Naive B cell (primary cell): ENCODE measurements around the gene KRTAP5-8. TPM values are rescaled to one million over a fixed set of nuclear protein-coding genes. Genes with fewer than 3 reads are reported as not detected.
A peak's percentile ranks its signal among the peaks of the same experiment; 100 is the strongest.
"Not testable (repeated sequence)": the region's sequence is repeated elsewhere in the genome, so short reads cannot be mapped to it uniquely, and the experiment has no call there.

Experiments used
- ATAC-seq, 2 donors: fragments of 150-1000 bp; cut with Tn5 transposase; 2 replicates each; pipeline ENCODE4 v1.10.0; 2021; ENCODE audit warnings: low read depth in 2 of 2, mild to moderate bottlenecking in 2 of 2, moderate library complexity in 2 of 2
- DNase-seq: peaks from one replicate; pipeline ENCODE4 v3.0.0; 2022
- H3K27ac Mint-ChIP-seq, 6 donors: one replicate each; pipeline ENCODE4 v1.8.0; 2020 to 2022; ENCODE audit warnings: mild to moderate bottlenecking in 6 of 6, mixed read lengths in 6 of 6, moderate library complexity in 5 of 6, inconsistent platforms in 2 of 6
- H3K27me3 Mint-ChIP-seq, 3 donors: one replicate each; pipeline ENCODE4 v1.8.0; 2021 to 2022; ENCODE audit warnings: mixed read lengths in 3 of 3, mild to moderate bottlenecking in 1 of 3
- H3K36me3 Mint-ChIP-seq, 2 donors: one replicate each; pipeline ENCODE4 v1.8.0; 2020 to 2022; ENCODE audit warnings: mixed read lengths in 2 of 2, inconsistent platforms in 1 of 2, mild to moderate bottlenecking in 1 of 2
- H3K4me1 Mint-ChIP-seq, 3 donors: one replicate each; pipeline ENCODE4 v1.8.0; 2020 to 2022; ENCODE audit warnings: mixed read lengths in 3 of 3, inconsistent platforms in 1 of 3, mild to moderate bottlenecking in 1 of 3, moderate library complexity in 1 of 3
- H3K4me3 Mint-ChIP-seq, 8 donors: one replicate each; pipeline ENCODE4 v1.8.0; 2020 to 2022; ENCODE audit warnings: mild to moderate bottlenecking in 8 of 8, mixed read lengths in 8 of 8, moderate library complexity in 8 of 8, inconsistent platforms in 2 of 8
- H3K9me3 Mint-ChIP-seq, 7 donors: one replicate each; pipeline ENCODE4 v1.8.0; 2020 to 2022; ENCODE audit warnings: mixed read lengths in 7 of 7, mild to moderate bottlenecking in 5 of 7, inconsistent platforms in 2 of 7, moderate library complexity in 1 of 7
- polyA plus RNA-seq, 6 donors: library from polyadenylated mRNA; unstranded; fragments of 300-500 nt; fragmentation: Illumina TruSeq; gene quantifications; one replicate each; pipeline ENCODE4 v1.2.3, GENCODE V29; 2021; ENCODE audit warnings: low read depth in 6 of 6

The KRTAP5-8 gene
- polyA plus RNA-seq, 6 donors from 2014 or later = not detected

- H3K4me1 Mint-ChIP-seq = no peaks in the 10 kb centered on the region
- ATAC-seq (no peak), DNase-seq (no peak)
- peaks cover 0 to 3% of the 10 kb centered on the region in 2 donors for H3K36me3 Mint-ChIP-seq
- no peak overlapping the region for H3K27ac Mint-ChIP-seq
- peaks cover 0 to 5% (median 0%) of the 10 kb centered on the region in 7 donors for H3K9me3 Mint-ChIP-seq
- H3K4me3 Mint-ChIP-seq = no peak overlapping the region
- H3K27me3 Mint-ChIP-seq = peaks cover 0 to 15% (median 4%) of the 10 kb centered on the region in 3 donors
Observed at GRCh38 chr11:71525938-71526495, 11.8 kb upstream of the KRTAP5-8 start.

DNA sequence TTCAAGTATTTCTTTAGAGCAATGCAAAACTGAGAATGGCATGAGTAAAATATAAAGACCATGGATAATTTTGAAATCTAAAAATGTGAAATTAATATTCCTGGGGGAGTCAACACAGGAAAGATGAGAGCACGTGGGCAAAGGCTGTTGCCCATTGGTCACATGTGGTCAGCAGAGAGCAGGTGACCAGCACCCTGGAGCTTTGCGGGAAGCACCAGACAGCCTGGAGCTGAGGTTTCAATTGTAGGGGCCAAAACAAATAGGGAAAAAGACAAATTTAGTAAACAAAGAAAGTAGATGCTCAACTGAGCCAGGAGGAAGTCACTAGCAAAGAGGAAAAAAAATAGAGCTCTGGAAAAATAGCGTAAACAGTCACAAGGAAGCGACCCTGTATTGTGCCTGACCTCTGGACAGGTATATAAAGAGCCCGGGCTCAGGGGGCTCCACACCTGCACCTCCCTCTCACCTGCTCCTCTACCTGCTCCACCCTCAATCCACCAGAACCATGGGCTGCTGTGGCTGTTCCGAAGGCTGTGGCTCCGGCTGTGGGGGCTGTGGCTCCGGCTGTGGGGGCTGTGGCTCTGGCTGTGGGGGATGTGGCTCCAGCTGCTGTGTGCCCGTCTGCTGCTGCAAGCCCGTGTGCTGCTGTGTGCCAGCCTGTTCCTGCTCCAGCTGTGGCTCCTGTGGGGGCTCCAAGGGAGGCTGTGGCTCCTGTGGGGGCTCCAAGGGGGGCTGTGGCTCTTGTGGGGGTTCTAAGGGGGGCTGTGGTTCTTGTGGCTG is 10.8 kb upstream of the KRTAP5-8 start, which contains the start of gene KRTAP5-7:
Gene KRTAP5-7, plus strand, starts transcription at position 472 of the 780 bp plus-strand sequence. Its CDS starts 34 bp downstream, at position 506.
- not testable (repeated sequence) for H3K27ac Mint-ChIP-seq, H3K36me3 Mint-ChIP-seq

DNA sequence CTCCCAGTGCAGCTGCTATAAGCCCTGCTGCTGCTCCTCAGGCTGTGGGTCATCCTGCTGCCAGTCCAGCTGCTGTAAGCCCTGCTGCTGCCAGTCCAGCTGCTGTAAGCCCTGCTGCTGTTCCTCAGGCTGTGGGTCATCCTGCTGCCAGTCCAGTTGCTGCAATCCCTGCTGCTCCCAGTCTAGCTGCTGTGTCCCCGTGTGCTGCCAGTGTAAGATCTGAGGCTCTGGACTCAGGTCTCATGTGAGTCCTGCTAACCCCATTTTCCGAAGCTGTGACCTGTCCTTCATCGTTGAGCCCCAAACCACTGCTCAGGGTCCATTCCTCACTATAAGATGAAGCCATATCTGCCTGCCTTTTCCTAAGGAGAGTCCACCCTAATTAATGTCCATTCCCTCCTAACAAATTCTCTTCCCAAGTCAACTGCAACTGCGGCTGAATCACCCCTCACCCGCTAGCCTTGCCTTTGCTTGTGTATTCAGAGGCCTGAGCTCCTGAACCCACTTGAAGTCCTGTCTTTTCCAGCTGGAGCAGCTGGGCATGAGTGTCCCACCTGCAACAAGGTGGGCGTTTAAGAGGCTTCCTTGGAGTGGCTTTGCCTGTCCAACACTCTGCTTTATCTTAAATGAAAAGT is 10.1 kb upstream of the KRTAP5-8 start:
- H3K27ac Mint-ChIP-seq = no peak overlapping the region
- no peaks in the 10 kb centered on the region for H3K4me1 Mint-ChIP-seq
- H3K4me3 Mint-ChIP-seq = no peak overlapping the region
- peaks cover 0 to 15% (median 4%) of the 10 kb centered on the region in 3 donors for H3K27me3 Mint-ChIP-seq
- peaks cover 0 to 3% (median 0%) of the 10 kb centered on the region in 7 donors for H3K9me3 Mint-ChIP-seq
- no peak for DNase-seq
- H3K36me3 Mint-ChIP-seq = peaks cover 0 to 3% of the 10 kb centered on the region in 2 donors
- no peak for ATAC-seq

More for the DNA sequence above, 10.8 kb upstream of the KRTAP5-8 start, which contains the start of gene KRTAP5-7:
- H3K27me3 Mint-ChIP-seq = peaks cover 0 to 15% (median 4%) of the 10 kb centered on the region in 3 donors
- H3K9me3 Mint-ChIP-seq, DNase-seq, ATAC-seq, H3K4me3 Mint-ChIP-seq, H3K4me1 Mint-ChIP-seq: not testable (repeated sequence)

DNA sequence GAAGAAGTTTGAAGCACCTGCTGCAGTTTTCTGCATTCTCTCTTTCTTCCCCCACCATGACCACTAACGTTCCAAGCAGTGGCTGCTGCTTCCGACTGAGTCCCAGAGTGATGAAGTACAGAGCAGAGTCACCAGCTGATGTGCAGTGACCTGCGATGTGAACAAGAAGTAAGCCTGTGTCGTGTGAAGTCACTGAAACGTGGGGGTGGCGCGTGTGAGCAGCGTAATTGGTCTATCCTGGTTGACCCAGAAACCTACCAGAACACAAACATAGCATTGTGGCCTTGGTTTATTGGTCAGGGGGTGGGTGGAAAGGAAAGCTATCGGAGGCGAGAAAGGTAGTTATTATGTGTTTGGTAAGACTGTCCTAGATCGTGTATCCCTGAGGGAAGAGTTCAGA is 7.2 kb upstream of the KRTAP5-8 start:
- Mint-ChIP-seq H3K9me3 (peaks cover 0 to 3% (median 0%) of the 10 kb centered on the region in 7 donors), H3K4me3 (peak overlapping the region in 1 of 8 donors; percentile 1), H3K4me1 (no peaks in the 10 kb centered on the region), H3K27me3 (peaks cover 0 to 15% (median 4%) of the 10 kb centered on the region in 3 donors), H3K36me3 (peaks cover 0 to 3% of the 10 kb centered on the region in 2 donors), H3K27ac (peak overlapping the region in 3 of 6 donors; percentile 53 to 70 (median 57))
- ATAC-seq (peak; percentile 45 to 46), DNase-seq (no peak)

- Mint-ChIP-seq H3K4me1 (no peaks in the 10 kb centered on the region), H3K4me3 (no peak overlapping the region), H3K27me3 (peaks cover 0 to 8% (median 7%) of the 10 kb centered on the region in 3 donors), H3K27ac (peak overlapping the region in 1 of 6 donors; percentile 46), H3K36me3 (no peaks in the 10 kb centered on the region), H3K9me3 (no peaks in the 10 kb centered on the region)
- DNase-seq = no peak
- no peak for ATAC-seq
Observed at GRCh38 chr11:71532036-71532610, 5.7 kb upstream of the KRTAP5-8 start.

GRCh38 chr11:71534711-71535608 is 2.9 kb upstream of the KRTAP5-8 start:
- peaks cover 0 to 14% (median 11%) of the 10 kb centered on the region in 3 donors for H3K27me3 Mint-ChIP-seq
- H3K36me3 Mint-ChIP-seq, H3K4me1 Mint-ChIP-seq, H3K4me3 Mint-ChIP-seq, H3K9me3 Mint-ChIP-seq, ATAC-seq, DNase-seq, H3K27ac Mint-ChIP-seq: not testable (repeated sequence)

GRCh38 chr11:71535825-71536224 is 2.0 kb upstream of the KRTAP5-8 start:
- Mint-ChIP-seq H3K9me3 (peaks cover 0 to 7% (median 4%) of the 10 kb centered on the region in 7 donors), H3K4me1 (no peaks in the 10 kb centered on the region), H3K27ac (no peak overlapping the region), H3K27me3 (peaks cover 3 to 18% (median 11%) of the 10 kb centered on the region in 3 donors), H3K4me3 (no peak overlapping the region), H3K36me3 (peaks cover 3 to 5% of the 10 kb centered on the region in 2 donors)
- no peak for DNase-seq
- ATAC-seq = no peak

GRCh38 chr11:71537537-71537936 is 288 bp upstream of the KRTAP5-8 start:
- peaks cover 0 to 13% (median 8%) of the 10 kb centered on the region in 7 donors for H3K9me3 Mint-ChIP-seq
- DNase-seq (no peak), ATAC-seq (no peak)
- H3K27ac Mint-ChIP-seq = no peak overlapping the region
- H3K4me3 Mint-ChIP-seq = no peak overlapping the region
- H3K36me3 Mint-ChIP-seq = peaks cover 4 to 12% of the 10 kb centered on the region in 2 donors
- no peaks in the 10 kb centered on the region for H3K4me1 Mint-ChIP-seq
- peaks cover 3 to 24% (median 11%) of the 10 kb centered on the region in 3 donors for H3K27me3 Mint-ChIP-seq

GRCh38 chr11:71538666-71538990 is 803 bp downstream of the KRTAP5-8 start:
- no peak for ATAC-seq
- Mint-ChIP-seq H3K27me3 (peaks cover 3 to 24% (median 11%) of the 10 kb centered on the region in 3 donors), H3K27ac (peak overlapping the region in 1 of 6 donors; percentile 60), H3K9me3 (peaks cover 0 to 13% (median 8%) of the 10 kb centered on the region in 7 donors), H3K4me1 (peaks cover 9 to 10% (median 9%) of the 10 kb centered on the region in 3 donors), H3K36me3 (peaks cover 4 to 12% of the 10 kb centered on the region in 2 donors), H3K4me3 (no peak overlapping the region)
- no peak for DNase-seq

DNA sequence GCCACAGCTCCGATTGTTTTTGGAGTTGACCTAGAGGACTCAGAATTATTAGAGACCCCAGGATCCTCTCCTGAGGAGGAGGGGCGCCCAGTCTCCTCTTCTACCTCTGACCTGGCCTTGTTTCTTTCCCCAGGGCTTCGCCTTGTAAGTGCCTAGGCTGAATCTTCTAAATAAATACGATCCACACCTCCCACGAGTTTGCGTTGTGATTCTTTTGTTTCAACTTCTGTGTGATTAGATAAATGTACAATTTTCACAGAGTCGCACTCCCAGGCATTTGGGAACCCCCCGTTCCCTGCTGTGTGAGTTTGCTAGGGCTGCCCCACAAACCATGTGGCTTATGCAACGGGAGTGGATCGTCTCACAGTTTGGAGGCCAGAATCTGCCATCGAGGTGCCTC is 1.2 kb downstream of the KRTAP5-8 start:
- Mint-ChIP-seq H3K4me3 (no peak overlapping the region), H3K9me3 (peaks cover 0 to 13% (median 8%) of the 10 kb centered on the region in 7 donors), H3K27me3 (peaks cover 3 to 24% (median 11%) of the 10 kb centered on the region in 3 donors), H3K4me1 (peaks cover 12 to 14% (median 13%) of the 10 kb centered on the region in 3 donors), H3K36me3 (peaks cover 4 to 12% of the 10 kb centered on the region in 2 donors), H3K27ac (peak overlapping the region in 1 of 6 donors; percentile 60)
- no peak for ATAC-seq
- no peak for DNase-seq

- Mint-ChIP-seq H3K9me3 (peaks cover 0 to 13% (median 8%) of the 10 kb centered on the region in 7 donors), H3K36me3 (peaks cover 4 to 12% of the 10 kb centered on the region in 2 donors), H3K4me1 (peaks cover 16 to 21% (median 19%) of the 10 kb centered on the region in 3 donors), H3K27me3 (peaks cover 3 to 24% (median 11%) of the 10 kb centered on the region in 3 donors)
- DNase-seq, H3K4me3 Mint-ChIP-seq, H3K27ac Mint-ChIP-seq, ATAC-seq: not testable (repeated sequence)
Observed at GRCh38 chr11:71539971-71540370, 2.1 kb downstream of the KRTAP5-8 start.
